A549 treated with GW870086 at 1 μM for 4 hours (cell line): ENCODE data around the gene CGB1. TPM values are rescaled to one million over a fixed set of nuclear protein-coding genes. Genes with fewer than 3 reads are reported as not detected.

Source experiments
- total RNA-seq: library from RNA; stranded (reverse); fragments of 200-300 nt; extraction: Qiagen RNA extraction; gene quantifications from 5 replicates; pipeline ENCODE4 v1.2.3, GENCODE V29; 2022; ENCODE audit warnings: low read depth

Gene CGB1
- total RNA-seq, result 0.21 TPM in 1 of 5 replicates, not detected in the others

DNA sequence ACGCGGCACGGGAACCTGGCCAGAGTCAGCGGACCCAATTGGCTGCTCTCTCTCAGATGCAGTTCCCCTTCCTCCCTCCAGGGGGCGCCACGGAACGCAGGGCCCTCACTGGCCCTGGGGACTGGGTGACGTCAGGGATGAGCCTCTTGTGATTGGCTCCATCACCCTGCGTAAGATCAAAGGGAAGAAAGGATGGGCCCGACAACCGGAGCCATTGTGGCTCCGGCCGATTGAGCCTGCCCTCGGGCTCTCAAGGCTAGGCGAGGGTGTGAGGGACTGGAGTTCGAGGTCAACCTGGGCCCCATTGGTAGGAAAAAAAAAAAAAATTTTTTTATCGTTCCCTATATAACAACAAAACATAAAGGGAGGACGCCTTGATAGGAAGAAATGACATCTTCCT lies at the start of gene CGB1:
TSS of gene CGB1 (minus strand) at position 81 of the 400 bp plus-strand sequence. CDS start 184 bp downstream, outside the sequence.

DNA sequence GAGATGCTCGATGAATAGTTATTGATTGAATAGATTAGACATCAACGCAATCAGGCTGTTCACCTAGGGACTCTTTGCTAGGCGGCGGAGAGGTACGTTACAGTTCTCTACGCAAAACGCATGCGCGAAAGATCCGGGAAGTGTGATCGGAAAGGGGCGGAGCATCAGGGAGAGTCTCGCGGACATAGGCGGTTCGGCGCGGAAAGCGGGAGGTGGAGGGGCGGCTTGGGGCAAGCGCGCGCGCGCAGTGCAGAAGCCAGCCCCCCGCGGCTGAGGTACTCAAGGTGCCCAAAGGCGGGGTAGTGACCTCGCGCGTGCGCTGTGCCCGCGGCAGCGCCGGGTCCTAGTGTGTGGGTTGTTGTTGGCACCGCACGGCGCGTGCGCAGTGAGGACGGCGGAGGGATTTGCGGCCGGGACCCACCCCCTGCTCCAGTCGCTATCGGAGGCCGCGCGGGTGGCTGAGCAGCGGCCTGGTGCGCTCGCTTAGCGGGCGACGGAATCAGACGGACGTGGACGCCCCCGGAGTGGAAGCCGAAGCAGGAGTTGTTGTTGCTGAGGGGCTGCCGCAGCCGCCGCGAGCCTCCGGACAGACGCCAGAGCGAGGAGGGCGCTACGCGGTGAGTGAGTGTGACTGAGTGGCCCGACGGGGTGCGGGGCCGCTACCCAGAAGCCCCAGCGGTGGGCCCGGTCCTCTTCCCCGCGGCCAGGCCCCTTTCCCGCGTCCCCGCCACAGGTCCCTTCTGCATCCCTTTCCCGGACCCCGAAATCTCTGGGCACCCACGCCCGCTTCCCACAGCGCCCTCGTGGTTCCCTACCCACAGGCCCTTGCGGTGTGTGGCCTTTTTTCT lies 48.5 kb upstream of the CGB1 start, which contains the start of gene SNRNP70:
TSS of gene SNRNP70 (plus strand) at position 432 of the 848 bp plus-strand sequence. CDS start 964 bp downstream, outside the sequence.

DNA sequence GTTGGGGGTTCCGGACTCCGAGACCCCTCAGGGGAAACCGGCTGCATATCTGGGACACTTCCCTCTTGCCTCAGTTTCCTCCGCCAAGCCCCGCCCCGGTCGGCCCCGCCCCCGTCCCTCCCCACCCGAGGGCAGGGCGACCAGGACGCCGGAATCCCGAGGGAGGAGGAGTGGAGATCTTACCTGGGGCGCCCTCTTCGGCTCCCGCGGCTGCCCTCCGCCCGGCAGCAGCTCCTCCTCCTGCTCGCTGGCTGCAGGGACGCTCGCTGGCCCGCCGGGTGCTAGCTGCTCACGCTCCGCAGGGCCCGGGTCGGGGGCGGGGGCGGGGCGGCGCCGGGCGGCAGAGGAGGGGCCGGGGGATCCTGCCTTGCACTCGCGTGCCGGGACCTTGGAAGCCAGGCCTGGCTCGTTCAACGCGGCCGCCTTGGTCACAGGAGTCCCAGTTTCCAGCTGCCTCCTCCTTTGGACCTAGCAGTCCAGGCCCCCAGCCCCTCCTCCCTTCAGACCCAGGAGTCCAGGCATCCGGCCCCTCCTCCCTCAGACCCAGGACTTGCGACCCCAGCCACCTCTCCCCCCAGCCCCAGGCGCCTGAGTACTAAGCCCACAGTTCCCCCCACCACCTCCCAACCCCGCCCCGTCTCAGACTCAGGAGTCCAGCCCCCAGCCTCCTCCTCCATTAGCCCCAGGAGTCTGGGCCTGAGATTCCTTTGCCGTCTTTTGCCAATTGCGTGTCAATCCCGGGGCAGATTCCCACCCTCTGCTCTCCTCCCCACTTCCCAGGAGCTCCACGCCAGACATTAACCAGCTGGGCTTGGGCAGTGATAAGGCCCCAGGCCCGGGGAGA lies 28.3 kb upstream of the CGB1 start, which contains the start of gene NTF4:
TSS of gene NTF4 (minus strand) at position 51 of the 844 bp plus-strand sequence. CDS start 2,821 bp downstream, outside the sequence.

DNA sequence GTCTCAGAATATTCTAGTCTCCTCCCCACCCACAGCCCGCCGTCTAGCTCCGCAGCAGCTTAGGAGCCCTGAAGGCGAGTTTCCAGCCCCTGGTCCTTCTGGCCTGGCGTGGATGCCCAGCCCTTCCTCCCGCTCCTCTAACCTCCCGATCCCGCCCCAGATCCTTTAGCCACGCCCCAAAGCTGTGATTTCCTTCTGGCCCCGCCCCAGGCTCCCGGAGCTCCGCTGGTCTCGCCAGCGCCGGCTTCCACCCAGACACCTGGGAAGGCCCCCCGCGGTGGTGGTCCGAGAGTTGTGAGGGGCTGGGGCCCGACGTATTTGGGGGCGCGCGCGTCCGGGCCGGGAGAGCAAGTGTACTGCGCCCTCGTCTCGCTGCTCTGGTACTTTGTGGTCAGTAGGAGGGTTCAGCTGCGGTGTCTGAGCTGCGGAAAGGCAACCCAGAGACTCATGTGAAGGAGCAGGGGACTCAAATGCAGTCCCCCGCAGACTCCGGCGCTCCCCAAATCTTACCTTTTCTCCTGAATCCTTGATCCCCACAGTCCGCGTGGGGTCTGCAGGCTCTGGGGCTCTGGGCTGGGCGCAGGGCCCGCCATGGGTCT lies 21.0 kb upstream of the CGB1 start, which contains the start of gene CGB7:
TSS of gene CGB7 (minus strand) at position 114 of the 599 bp plus-strand sequence. CDS start 2,374 bp downstream, outside the sequence.

DNA sequence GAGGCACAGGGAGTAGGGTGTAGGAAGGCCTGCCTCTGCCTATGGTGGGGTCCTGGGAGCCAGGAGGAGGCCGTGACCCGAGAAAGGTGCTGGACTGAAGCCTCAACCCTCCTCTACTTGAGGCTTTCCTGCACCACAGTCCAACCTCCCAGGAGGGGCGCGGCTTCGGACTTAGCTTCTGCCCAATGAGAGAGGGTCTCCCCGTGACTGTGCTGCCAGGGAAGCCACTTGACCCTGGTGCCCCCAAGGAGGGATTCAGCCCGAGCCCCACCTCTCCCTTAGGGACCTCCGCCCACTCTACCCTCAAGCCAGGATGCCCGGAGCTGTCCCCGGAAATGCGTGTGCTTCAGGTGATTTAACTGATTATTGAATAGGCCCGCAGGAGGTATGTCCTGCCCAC lies 12.3 kb upstream of the CGB1 start, which contains the start of gene CGB8:
TSS of gene CGB8 (minus strand) at position 101 of the 400 bp plus-strand sequence. CDS start 372 bp downstream, outside the sequence.

DNA sequence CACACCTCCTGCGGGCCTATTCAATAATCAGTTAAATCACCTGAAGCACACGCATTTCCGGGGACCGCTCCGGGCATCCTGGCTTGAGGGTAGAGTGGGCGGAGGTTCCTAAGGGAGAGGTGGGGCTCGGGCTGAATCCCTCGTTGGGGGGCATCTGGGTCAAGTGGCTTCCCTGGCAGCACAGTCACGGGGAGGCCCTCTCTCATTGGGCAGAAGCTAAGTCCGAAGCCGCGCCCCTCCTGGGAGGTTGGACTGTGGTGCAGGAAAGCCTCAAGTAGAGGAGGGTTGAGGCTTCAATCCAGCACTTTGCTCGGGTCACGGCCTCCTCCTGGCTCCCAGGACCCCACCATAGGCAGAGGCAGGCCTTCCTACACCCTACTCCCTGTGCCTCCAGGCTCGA lies 6.9 kb upstream of the CGB1 start, which contains the start of gene CGB5:
TSS of gene CGB5 (plus strand) at position 301 of the 400 bp plus-strand sequence. CDS start 362 bp downstream, outside the sequence.

DNA sequence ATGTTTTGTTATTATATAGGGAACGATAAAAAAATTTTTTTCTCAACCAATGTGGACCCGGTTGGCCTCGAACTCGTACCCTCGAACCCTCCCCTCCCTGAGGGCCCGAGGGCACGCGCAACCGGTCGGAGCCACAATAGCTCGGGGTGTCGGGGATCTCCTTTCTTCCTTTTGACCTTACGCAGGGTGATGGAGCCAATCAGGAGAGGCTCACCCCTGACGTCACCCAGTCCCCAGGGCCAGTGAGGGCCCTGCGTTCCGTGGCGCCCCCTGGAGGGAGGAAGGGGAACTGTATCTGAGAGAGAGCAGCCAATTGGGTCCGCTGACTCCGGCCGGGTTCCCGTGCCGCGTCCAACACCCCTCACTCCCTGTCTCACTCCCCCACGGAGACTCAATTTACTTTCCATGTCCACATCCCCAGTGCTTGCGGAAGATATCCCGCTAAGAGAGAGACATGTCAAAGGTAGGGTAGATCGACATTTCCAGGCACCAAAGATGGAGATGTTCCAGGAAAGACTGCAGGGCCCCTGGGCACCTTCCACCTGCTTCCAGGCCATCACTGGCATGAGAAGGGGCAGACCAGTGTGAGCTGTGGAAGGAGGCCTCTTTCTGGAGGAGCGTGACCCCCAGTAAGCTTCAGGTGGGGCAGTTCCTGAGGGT lies 4.9 kb downstream of the CGB1 start, which contains the start of gene CGB2:
TSS of gene CGB2 (plus strand) at position 249 of the 660 bp plus-strand sequence. CDS start at position 455, 206 bp downstream.

DNA sequence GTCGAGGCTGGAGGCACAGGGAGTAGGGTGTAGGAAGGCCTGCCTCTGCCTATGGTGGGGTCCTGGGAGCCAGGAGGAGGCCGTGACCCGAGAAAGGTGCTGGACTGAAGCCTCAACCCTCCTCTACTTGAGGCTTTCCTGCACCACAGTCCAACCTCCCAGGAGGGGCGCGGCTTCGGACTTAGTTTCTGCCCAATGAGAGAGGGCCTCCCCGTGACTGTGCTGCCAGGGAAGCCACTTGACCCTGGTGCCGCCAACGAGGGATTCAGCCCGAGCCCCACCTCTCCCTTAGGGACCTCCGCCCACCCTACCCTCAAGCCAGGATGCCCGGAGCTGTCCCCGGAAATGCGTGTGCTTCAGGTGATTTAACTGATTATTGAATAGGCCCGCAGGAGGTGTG lies 12.5 kb downstream of the CGB1 start, which contains the start of gene CGB3:
TSS of gene CGB3 (minus strand) at position 101 of the 400 bp plus-strand sequence. CDS start 362 bp downstream, outside the sequence.

DNA sequence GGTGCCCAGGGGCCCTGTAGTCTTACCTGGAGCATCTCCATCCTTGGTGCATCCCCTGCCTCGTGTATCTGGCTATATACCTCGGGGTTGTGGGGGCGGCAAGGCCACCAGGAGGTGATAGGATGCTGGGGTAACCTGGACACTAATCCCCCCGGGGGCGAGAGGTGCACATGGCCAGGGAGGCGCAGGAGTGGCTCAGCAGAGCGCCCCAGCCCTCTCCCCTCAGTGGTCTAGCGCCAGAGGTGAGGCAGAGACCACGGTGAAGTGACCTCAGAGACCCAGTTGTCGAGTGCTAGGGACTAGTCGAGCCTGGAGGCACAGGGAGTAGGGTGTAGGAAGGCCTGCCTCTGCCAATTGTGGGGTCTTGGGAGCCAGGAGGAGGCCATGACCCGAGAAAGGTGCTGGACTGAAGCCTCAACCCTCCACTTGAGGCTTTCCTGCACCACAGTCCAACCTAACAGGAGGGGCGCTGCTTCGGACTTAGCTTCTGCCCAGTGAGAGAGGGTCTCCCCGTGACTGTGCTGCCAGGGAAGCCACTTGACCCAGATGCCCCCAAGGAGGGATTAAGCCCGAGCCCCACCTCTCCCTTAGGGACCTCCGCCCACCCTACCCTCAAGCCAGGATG lies 19.5 kb downstream of the CGB1 start, which contains the start of gene LHB:
TSS of gene LHB (minus strand) at position 51 of the 625 bp plus-strand sequence. CDS start at position 41, 10 bp downstream.

DNA sequence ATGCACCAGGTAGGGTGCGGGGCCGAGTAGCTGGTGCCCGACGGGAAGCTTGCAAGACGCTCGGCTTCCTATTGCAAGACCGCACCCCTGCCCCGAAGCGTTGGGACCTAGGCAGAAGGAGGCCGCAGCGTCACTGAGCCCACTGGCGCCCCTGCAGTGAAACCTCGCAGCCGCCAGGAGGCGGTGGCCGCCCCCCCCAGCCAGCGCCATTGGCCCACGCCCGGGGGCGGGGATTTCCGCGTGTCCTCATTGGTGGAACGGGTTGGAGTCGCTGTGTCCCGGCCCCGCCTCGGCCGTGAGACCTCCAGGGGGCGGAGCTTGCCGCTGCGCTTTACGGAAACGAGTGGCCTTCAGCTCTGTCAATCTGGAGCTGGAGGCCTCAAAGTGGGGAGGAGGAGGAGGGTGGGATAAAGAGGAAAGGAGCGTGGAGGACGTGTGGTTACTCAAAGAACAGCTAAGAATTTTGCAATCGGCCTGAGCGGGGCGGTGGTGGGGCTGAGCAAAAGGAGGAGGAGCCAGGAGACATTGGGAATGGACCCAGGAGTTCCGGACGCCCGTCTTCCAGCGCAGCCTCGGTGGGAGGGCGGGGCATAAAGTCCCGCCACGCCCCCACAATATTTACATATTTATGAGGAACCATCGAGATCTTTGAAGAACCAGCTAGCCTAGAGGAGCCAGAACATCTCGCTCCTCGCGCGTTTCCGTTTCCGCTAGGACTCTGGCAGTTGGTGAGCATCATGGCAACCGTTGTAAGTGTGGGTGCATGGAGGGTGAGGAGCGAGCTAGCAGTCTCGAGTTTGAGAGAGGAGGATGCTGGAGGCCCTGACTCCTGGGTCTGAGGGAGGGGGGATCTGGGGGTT lies 43.3 kb downstream of the CGB1 start, which contains the start of the genes GYS1 and RUVBL2:
TSS of gene GYS1 (minus strand) at position 135 of the 860 bp plus-strand sequence. CDS start 197 bp downstream, outside the sequence.
TSS of gene RUVBL2 (plus strand) at position 713 of the 860 bp plus-strand sequence. CDS start at position 738, 25 bp downstream.

Other genes starting within 250 kb of the CGB1 start
- 50.8 to 62.8 TPM (median 58.1 TPM) in 5 replicates for gene BCAT2, start 225.9 kb downstream of the CGB1 start, total RNA-seq
- gene HSD17B14, start 200.4 kb downstream of the CGB1 start, total RNA-seq, result 12.3 to 16.2 TPM (median 13.0 TPM) in 5 replicates
- 1.1 to 2.2 TPM (median 1.5 TPM) in 5 replicates for gene PLEKHA4, start 168.3 kb downstream of the CGB1 start, total RNA-seq
- gene PPP1R15A, start 164.5 kb downstream of the CGB1 start, total RNA-seq, result 84.1 to 116 TPM (median 94.2 TPM) in 5 replicates
- gene TULP2, start 138.2 kb downstream of the CGB1 start, total RNA-seq, result not detected in 5 replicates
- 193 to 220 TPM (median 200 TPM) in 5 replicates for gene NUCB1, start 136.6 kb downstream of the CGB1 start, total RNA-seq
- gene DHDH, start 103.2 kb downstream of the CGB1 start, total RNA-seq, result 1.2 to 2.7 TPM (median 1.7 TPM) in 5 replicates
- 267 to 409 TPM (median 344 TPM) in 5 replicates for gene BAX, start 82.0 kb downstream of the CGB1 start, total RNA-seq
- 16,193 to 24,145 TPM (median 18,864 TPM) in 5 replicates for gene FTL, start 71.6 kb downstream of the CGB1 start, total RNA-seq
- gene GYS1, start 43.6 kb downstream of the CGB1 start, total RNA-seq, result 16.8 to 21.1 TPM (median 19.5 TPM) in 5 replicates
- gene RUVBL2, start 43.0 kb downstream of the CGB1 start, total RNA-seq, result 214 to 245 TPM (median 232 TPM) in 5 replicates
- not detected in 5 replicates for gene LHB, start 19.8 kb downstream of the CGB1 start, total RNA-seq
- gene CGB3, start 12.6 kb downstream of the CGB1 start, total RNA-seq, result 0.38 TPM in 1 of 5 replicates, not detected in the others
- 0.26 to 0.34 TPM (median 0.26 TPM) in 3 of 5 replicates, not detected in the others for gene CGB2, start 5.0 kb downstream of the CGB1 start, total RNA-seq
- 0.59 to 2.7 TPM (median 1.2 TPM) in 5 replicates for gene CGB5, start 7.0 kb upstream of the CGB1 start, total RNA-seq
- 1.9 to 3.4 TPM (median 2.0 TPM) in 5 replicates for gene CGB8, start 12.2 kb upstream of the CGB1 start, total RNA-seq
- 0.21 to 0.97 TPM (median 0.55 TPM) in 4 of 5 replicates, not detected in the other for gene CGB7, start 20.9 kb upstream of the CGB1 start, total RNA-seq
- 0.42 to 0.61 TPM (median 0.54 TPM) in 5 replicates for gene NTF4, start 27.9 kb upstream of the CGB1 start, total RNA-seq
- gene KCNA7, start 35.8 kb upstream of the CGB1 start, total RNA-seq, result not detected in 5 replicates
- gene SNRNP70, start 48.6 kb upstream of the CGB1 start, total RNA-seq, result 302 to 324 TPM (median 319 TPM) in 5 replicates
- 5.7 to 7.1 TPM (median 6.7 TPM) in 5 replicates for gene LIN7B, start 77.5 kb upstream of the CGB1 start, total RNA-seq
- 1.5 to 2.5 TPM (median 1.6 TPM) in 5 replicates for gene C19orf73, start 82.2 kb upstream of the CGB1 start, total RNA-seq
- gene PPFIA3, start 82.6 kb upstream of the CGB1 start, total RNA-seq, result 4.5 to 8.8 TPM (median 8.1 TPM) in 5 replicates
- 0.06 TPM in 2 of 5 replicates, not detected in the others for gene HRC, start 118.5 kb upstream of the CGB1 start, total RNA-seq
- 6.9 to 10.2 TPM (median 8.4 TPM) in 5 replicates for gene TRPM4, start 120.9 kb upstream of the CGB1 start, total RNA-seq